ENCODE results near the gene ELN. TPM values are rescaled to one million over a fixed set of nuclear protein-coding genes. Genes with fewer than 3 reads are reported as not detected.

The ELN gene
- total RNA-seq, 1 experiment from 2014 or later, result 0.26 TPM

- DNase-seq (ENCODE audit: low read depth, low spot score), result no peak
- ChIA-PET CTCF (interaction anchor here (0.6 kb wide), 1 partner anchor 129 kb away, joined by 3 read pairs; no protein-coding TSS in a partner anchor), POLR2A (interaction anchor here (0.6 kb wide), 1 partner anchor 87 kb away, joined by 9 read pairs; no protein-coding TSS in a partner anchor)
- Histone ChIP-seq H3K4me3 (ENCODE audit: low read depth in 2 of 2, low read length in 2 of 2) (no peak overlapping the region), H3K27me3 (ENCODE audit: control insufficient read depth, insufficient read depth, low read length) (no peaks in the 10 kb centered on the region), H3K4me1 (ENCODE audit: control insufficient read depth, insufficient read depth, low read length) (no peaks in the 10 kb centered on the region), H3K36me3 (ENCODE audit: control insufficient read depth, insufficient read depth, low read length) (no peaks in the 10 kb centered on the region), H3K27ac (ENCODE audit: low read length) (no peak overlapping the region), H3K9me3 (ENCODE audit: control insufficient read depth, insufficient read depth, low read depth, low read length) (no peaks in the 10 kb centered on the region)
- intact Hi-C loops (cut with micrococcal nuclease; ENCODE audit: unreplicated experiment) (loop anchor here (10.0 kb wide), 1 partner anchor 104 kb away; the partner anchor contains the start of gene EIF4H), in situ Hi-C loops (cut with HindIII; ENCODE audit: low pct_unique_long_range_greater_than_20kb, low sequenced_read_pairs) (no loop called here)
- no peak for ATAC-seq
- no TSS peak for BruUV-seq (replicated peaks)
- TF ChIP-seq REST (IDR thresholded peaks at IDR 0.05; ENCODE audit: insufficient read depth in 1 of 2, low read depth in 2 of 2, low read length in 1 of 2), result no peak
- no peak for TF ChIP-seq CTCF (IDR thresholded peaks at IDR 0.05)
- TF ChIP-seq SIN3A (IDR thresholded peaks at IDR 0.05; ENCODE audit: borderline replicate concordance, insufficient read depth, low read depth, low read length), result no peak
- no peak for TF ChIP-seq POLR2AphosphoS5 (IDR thresholded peaks at IDR 0.05; ENCODE audit: low read depth, low read length)
- TF ChIP-seq TCF7L2 (IDR thresholded peaks at IDR 0.05; ENCODE audit: low read depth, low read length), result no peak
Observed at GRCh38 chr7:74070619-74070921, 42.6 kb downstream of the ELN start.

- ChIA-PET POLR2A (interaction anchor here (0.6 kb wide), 1 partner anchor 87 kb away, joined by 9 read pairs; no protein-coding TSS in a partner anchor), CTCF (no interaction called here)
- no TSS peak for BruUV-seq (replicated peaks)
- ATAC-seq (no peak), DNase-seq (ENCODE audit: low read depth, low spot score) (no peak)
- in situ Hi-C loops (cut with HindIII; ENCODE audit: low pct_unique_long_range_greater_than_20kb, low sequenced_read_pairs) (no loop called here), intact Hi-C loops (cut with micrococcal nuclease; ENCODE audit: unreplicated experiment) (loop anchor here (10.0 kb wide), 1 partner anchor 104 kb away; the partner anchor contains the start of gene EIF4H)
- Histone ChIP-seq H3K4me1 (ENCODE audit: control insufficient read depth, insufficient read depth, low read length) (no peaks in the 10 kb centered on the region), H3K36me3 (ENCODE audit: control insufficient read depth, insufficient read depth, low read length) (no peaks in the 10 kb centered on the region), H3K4me3 (ENCODE audit: low read depth in 2 of 2, low read length in 2 of 2) (no peak overlapping the region), H3K9me3 (ENCODE audit: control insufficient read depth, insufficient read depth, low read depth, low read length) (no peaks in the 10 kb centered on the region), H3K27me3 (ENCODE audit: control insufficient read depth, insufficient read depth, low read length) (no peaks in the 10 kb centered on the region), H3K27ac (ENCODE audit: low read length) (no peak overlapping the region)
- TF ChIP-seq POLR2AphosphoS5 (IDR thresholded peaks at IDR 0.05; ENCODE audit: low read depth, low read length) (no peak), CTCF (IDR thresholded peaks at IDR 0.05) (no peak), REST (IDR thresholded peaks at IDR 0.05; ENCODE audit: insufficient read depth in 1 of 2, low read depth in 2 of 2, low read length in 1 of 2) (no peak), TCF7L2 (IDR thresholded peaks at IDR 0.05; ENCODE audit: low read depth, low read length) (no peak), SIN3A (IDR thresholded peaks at IDR 0.05; ENCODE audit: borderline replicate concordance, insufficient read depth, low read depth, low read length) (no peak)
Observed at GRCh38 chr7:74071121-74071520, 43.1 kb downstream of the ELN start.
